DOHH2 (cell line): ENCODE results near the gene ARHGEF1.

Experiments used
- H3F3A ChIP-seq: fragments of 200-600 bp; sonication (generic), shearing (Covaris generic); 2 replicates; pipeline ENCODE4 v1.6.0; 2016; ENCODE audit warnings: antibody characterized with exemption, mild to moderate bottlenecking; ENCODE audit not compliant: control insufficient read depth, insufficient read depth
- H3K27ac ChIP-seq: fragments of 200-600 bp; sonication (generic); 2 replicates; pipeline ENCODE4 v1.5.1; 2014; ENCODE audit warnings: low read depth, mild to moderate bottlenecking, low read length, moderate library complexity
- H3K27me3 ChIP-seq: fragments of 200-600 bp; sonication (generic); 2 replicates; pipeline ENCODE4 v1.6.1; 2014; ENCODE audit warnings: mild to moderate bottlenecking, low read length, mixed read lengths; ENCODE audit not compliant: control insufficient read depth
- H3K36me3 ChIP-seq: fragments of 200-600 bp; sonication (generic); 2 replicates; pipeline ENCODE4 v1.6.1; 2014; ENCODE audit warnings: mild to moderate bottlenecking, low read length, moderate library complexity, mixed read lengths; ENCODE audit not compliant: control insufficient read depth
- H3K4me1 ChIP-seq: fragments of 200-600 bp; sonication (generic); 2 replicates; pipeline ENCODE4 v1.6.1; 2014; ENCODE audit warnings: mild to moderate bottlenecking, low read length, mixed read lengths; ENCODE audit not compliant: control insufficient read depth
- H3K4me2 ChIP-seq: fragments of 200-600 bp; sonication (generic); 2 replicates; pipeline ENCODE4 v1.6.0; 2014; ENCODE audit warnings: mild to moderate bottlenecking, low read length, moderate library complexity
- H3K4me3 ChIP-seq: fragments of 200-600 bp; sonication (generic); 2 replicates; pipeline ENCODE4 v1.5.1; 2014; ENCODE audit warnings: mild to moderate bottlenecking, low read length, mixed read lengths
- H3K79me2 ChIP-seq: fragments of 200-600 bp; sonication (generic); 2 replicates; pipeline ENCODE4 v1.6.1; 2014; ENCODE audit warnings: mild to moderate bottlenecking, low read length, mixed read lengths; ENCODE audit not compliant: control insufficient read depth
- H3K9me2 ChIP-seq: fragments of 200-600 bp; sonication (generic); replicated peaks from 2 replicates; pipeline ENCODE4 v1.6.1; 2014; ENCODE audit warnings: mild to moderate bottlenecking, low read length, mixed read lengths; ENCODE audit not compliant: control insufficient read depth
- H3K9me3 ChIP-seq: fragments of 200-600 bp; sonication (generic); 2 replicates; pipeline ENCODE4 v1.6.1; 2014; ENCODE audit warnings: antibody characterized with exemption, low read length, mixed read lengths; ENCODE audit not compliant: control insufficient read depth, insufficient read depth
- H4K20me1 ChIP-seq: fragments of 200-600 bp; sonication (generic); 2 replicates; pipeline ENCODE4 v1.6.0; 2014; ENCODE audit warnings: low read depth, mild to moderate bottlenecking, antibody characterized with exemption, low read length, moderate library complexity; ENCODE audit not compliant: control insufficient read depth, insufficient read depth
- EZH2phosphoT487 ChIP-seq: fragments of 200-600 bp; sonication (generic); IDR thresholded peaks from 2 replicates; pipeline ENCODE4 v1.6.1; 2017; ENCODE audit warnings: borderline replicate concordance, mild to moderate bottlenecking, antibody characterized with exemption, low read length, moderate library complexity, mixed read lengths
- TF ChIP-seq, protein P1 (sequence below): fragments of 200-600 bp; sonication (generic); IDR thresholded peaks from one replicate; pipeline ENCODE4 v1.5.1; 2014; ENCODE audit warnings: antibody characterized with exemption, mild to moderate bottlenecking, low read depth, low read length; ENCODE audit not compliant: poor library complexity, severe bottlenecking

ARHGEF1 gene

DNA sequence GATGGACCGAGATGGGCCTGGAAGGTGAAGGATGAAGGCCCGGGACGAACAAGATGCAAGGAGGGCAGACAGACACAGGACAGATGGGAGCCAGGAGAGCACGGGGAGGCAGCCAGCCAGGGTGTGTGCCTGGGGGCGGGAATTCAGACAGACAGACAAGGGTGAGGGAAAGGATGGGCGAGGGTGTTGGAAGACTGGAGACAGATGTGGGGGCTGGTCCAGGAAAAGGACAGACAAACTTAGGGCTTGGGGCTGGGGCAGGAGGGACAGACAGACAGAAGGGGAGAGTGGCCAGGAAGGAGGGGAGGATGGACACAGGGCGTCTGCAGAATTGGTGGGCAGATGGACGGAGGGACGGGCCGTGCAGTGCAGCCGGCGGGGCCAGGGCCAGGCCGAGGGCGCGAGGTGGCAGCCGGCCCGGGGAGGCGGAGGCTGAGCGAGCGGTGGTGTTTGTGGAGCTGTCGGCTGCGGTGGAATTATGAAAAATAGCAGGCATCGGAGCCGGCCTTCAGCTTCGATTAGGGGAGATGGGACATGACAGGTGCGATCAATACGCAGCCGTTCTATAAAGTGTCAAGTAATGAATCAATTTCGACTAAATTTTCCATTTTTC, 49.8 kb downstream of the ARHGEF1 start:
- Histone ChIP-seq H3K4me2 (peak overlapping the region; percentile 89), H3F3A (peaks cover 52% of the 10 kb centered on the region), H3K27me3 (no peaks in the 10 kb centered on the region), H3K9me3 (no peaks in the 10 kb centered on the region), H3K4me3 (peak overlapping the region; percentile 91), H3K9me2 (no peaks in the 10 kb centered on the region), H3K4me1 (peaks cover 89% of the 10 kb centered on the region), H3K27ac (peak overlapping the region; percentile 76), H4K20me1 (no peaks in the 10 kb centered on the region), H3K79me2 (peaks cover 25% of the 10 kb centered on the region), H3K36me3 (peaks cover 25% of the 10 kb centered on the region)
- TF ChIP-seq, protein P1, sequence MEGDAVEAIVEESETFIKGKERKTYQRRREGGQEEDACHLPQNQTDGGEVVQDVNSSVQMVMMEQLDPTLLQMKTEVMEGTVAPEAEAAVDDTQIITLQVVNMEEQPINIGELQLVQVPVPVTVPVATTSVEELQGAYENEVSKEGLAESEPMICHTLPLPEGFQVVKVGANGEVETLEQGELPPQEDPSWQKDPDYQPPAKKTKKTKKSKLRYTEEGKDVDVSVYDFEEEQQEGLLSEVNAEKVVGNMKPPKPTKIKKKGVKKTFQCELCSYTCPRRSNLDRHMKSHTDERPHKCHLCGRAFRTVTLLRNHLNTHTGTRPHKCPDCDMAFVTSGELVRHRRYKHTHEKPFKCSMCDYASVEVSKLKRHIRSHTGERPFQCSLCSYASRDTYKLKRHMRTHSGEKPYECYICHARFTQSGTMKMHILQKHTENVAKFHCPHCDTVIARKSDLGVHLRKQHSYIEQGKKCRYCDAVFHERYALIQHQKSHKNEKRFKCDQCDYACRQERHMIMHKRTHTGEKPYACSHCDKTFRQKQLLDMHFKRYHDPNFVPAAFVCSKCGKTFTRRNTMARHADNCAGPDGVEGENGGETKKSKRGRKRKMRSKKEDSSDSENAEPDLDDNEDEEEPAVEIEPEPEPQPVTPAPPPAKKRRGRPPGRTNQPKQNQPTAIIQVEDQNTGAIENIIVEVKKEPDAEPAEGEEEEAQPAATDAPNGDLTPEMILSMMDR, result no peak

GRCh38 chr19:41933693-41934426, 50.9 kb downstream of the ARHGEF1 start:
- H3K9me3 ChIP-seq, result no peaks in the 10 kb centered on the region
- TF ChIP-seq EZH2phosphoT487, result no peak
- TF ChIP-seq, protein P1, result no peak
- peak overlapping the region; percentile 89 for H3K4me2 ChIP-seq
- no peaks in the 10 kb centered on the region for H4K20me1 ChIP-seq
- H3K27ac ChIP-seq, result peak overlapping the region; percentile 76
- H3F3A ChIP-seq, result peaks cover 55% of the 10 kb centered on the region
- no peaks in the 10 kb centered on the region for H3K27me3 ChIP-seq
- H3K4me1 ChIP-seq, result peaks cover 96% of the 10 kb centered on the region
- peak overlapping the region; percentile 3 for H3K4me3 ChIP-seq
- peaks cover 23% of the 10 kb centered on the region for H3K36me3 ChIP-seq
- H3K9me2 ChIP-seq, result no peaks in the 10 kb centered on the region
- H3K79me2 ChIP-seq, result peaks cover 22% of the 10 kb centered on the region

DNA sequence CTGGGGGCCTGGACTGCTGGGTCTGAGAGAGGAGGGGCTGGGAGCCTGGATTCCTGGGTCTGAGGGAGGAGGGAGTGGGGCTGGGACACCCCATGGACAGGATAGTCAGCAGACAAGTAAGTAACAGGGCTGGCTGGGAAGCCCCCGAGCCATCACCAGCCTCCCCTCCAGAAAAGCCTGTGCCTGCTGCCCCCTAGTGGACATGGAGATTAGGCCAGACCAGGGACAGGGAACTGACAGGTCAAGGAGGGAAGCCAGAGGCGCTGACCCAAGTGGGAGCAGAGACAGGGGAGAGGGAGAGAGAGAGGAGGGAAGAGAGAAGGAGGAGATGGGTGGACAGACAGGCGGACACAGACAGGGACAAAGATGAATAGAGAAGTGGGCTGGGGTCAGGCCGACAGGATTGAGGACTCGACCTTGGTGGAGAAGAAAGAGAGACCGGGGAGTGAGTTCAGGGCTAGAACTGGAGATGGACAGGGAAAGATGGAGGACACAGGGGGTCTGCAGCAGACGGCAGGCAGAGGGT, 51.9 kb downstream of the ARHGEF1 start:
- Histone ChIP-seq H3K27ac (peak overlapping the region; percentile 76), H3K27me3 (no peaks in the 10 kb centered on the region), H3K4me2 (peak overlapping the region; percentile 89), H3K79me2 (peaks cover 20% of the 10 kb centered on the region), H3K36me3 (peaks cover 16% of the 10 kb centered on the region), H3K9me2 (no peaks in the 10 kb centered on the region), H4K20me1 (no peaks in the 10 kb centered on the region), H3K4me3 (peak overlapping the region; percentile 3), H3K9me3 (no peaks in the 10 kb centered on the region), H3K4me1 (peaks cover 88% of the 10 kb centered on the region), H3F3A (peaks cover 56% of the 10 kb centered on the region)
- TF ChIP-seq EZH2phosphoT487, result no peak
- TF ChIP-seq, protein P1, result peak; percentile 99
